Inflammatory macrophage treated with lipopolysaccharide for 4 hours (primary cell): ENCODE results near the gene HOXA11.

Source experiments
- DNase-seq: peaks from one replicate; pipeline ENCODE4 v3.0.0-alpha.2; 2020

Gene HOXA11

DNA sequence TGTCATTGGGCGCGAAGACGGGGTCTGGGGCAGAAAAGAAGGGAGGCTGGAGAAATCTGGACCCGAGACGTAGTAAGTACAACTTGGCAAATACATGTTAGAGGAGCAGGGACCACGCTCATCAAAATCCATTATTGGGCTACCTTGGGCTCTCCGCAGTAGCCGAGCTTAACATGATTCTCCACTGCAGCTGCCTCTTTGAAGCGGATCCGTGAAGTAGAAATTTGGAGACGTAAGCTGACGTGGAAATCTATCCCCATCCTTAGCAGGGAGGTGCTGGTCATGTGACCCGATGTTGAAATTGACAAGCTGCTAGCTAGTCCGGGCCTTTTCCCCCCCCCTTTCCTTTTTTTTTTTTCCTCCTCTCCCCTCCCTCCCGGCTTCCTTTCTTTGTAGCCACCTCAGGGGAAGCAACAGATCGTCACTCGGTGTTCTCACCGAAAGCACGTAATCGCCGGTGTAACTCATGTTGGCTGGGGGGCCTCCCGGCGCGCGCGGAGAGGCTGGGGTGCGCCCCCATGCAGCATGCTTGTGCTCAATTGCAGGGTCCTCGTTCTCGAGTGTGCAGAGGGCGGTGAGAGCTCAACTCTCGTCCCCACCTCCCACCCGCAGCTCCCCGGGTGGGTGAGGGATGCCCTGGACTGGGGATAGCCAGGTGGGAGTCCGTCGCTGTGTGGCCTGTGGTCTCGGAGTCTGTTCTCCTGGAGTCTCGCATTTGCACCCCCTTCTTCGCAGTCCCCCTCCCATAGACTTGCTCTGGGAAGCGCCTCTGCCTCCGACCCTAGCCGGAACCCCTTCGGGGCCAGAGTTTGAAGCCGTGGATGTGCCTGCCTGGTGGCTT, at the start of gene HOXA11:
Gene HOXA11 (minus strand): TSS at position 220 of the 841 bp plus-strand sequence. CDS start 88 bp downstream, at position 132.
- peak; percentile 46 for DNase-seq

- DNase-seq = no peak
Measured at GRCh38 chr7:27229448-27229847, 44.4 kb upstream of the HOXA11 start.

GRCh38 chr7:27224983-27225934, 40.2 kb upstream of the HOXA11 start:
- no peak for DNase-seq

GRCh38 chr7:27223941-27224575, 39.0 kb upstream of the HOXA11 start:
- no peak for DNase-seq

- DNase-seq = no peak
Measured at GRCh38 chr7:27221201-27221797, 36.3 kb upstream of the HOXA11 start.

GRCh38 chr7:27220440-27220955, 35.5 kb upstream of the HOXA11 start:
- DNase-seq = no peak

DNA sequence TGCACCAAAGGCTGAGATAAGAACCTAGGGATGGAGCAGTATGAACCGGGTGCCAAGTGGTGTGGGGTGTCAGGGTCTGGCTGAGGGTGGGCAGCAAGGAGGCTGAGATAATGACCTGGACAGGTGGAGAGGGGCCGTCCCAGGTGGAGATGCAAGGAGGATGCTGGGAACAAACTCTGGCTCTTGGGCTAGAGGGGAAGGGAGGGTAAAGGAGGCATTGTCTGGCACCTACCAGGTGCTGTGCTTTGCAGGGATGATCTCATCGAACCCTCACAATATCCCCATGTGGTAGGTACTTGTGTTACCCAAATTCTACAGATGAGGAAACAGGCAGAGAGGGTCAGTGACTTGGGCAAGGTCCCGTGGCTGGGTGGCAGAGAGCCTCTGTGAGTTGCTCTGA, 34.8 kb upstream of the HOXA11 start:
- no peak for DNase-seq

DNA sequence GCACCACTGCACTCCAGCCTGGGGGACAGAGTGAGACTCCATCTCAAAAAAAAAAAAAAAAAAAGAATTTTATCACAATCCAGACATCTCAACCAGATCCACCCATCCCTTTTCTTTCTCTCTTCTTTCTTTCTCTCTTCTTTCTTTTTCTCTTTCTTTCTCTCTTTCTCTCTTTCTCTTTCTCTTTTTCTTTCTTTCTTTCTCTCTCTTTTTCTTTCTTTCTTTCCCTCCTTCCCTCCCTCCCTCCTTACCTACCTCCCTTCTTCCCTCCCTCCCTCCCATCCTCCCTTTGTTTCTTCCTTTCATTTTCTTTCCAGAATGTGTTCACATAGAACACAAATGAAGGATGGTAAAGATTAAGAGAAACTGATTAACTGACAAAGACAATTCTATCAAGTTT, 32.9 kb upstream of the HOXA11 start:
- no peak for DNase-seq

- DNase-seq = no peak
Measured at GRCh38 chr7:27215356-27215755, 30.3 kb upstream of the HOXA11 start.

- DNase-seq = no peak
Measured at GRCh38 chr7:27214239-27214950, 29.4 kb upstream of the HOXA11 start.

GRCh38 chr7:27213433-27214238, 28.6 kb upstream of the HOXA11 start:
- no peak for DNase-seq

DNA sequence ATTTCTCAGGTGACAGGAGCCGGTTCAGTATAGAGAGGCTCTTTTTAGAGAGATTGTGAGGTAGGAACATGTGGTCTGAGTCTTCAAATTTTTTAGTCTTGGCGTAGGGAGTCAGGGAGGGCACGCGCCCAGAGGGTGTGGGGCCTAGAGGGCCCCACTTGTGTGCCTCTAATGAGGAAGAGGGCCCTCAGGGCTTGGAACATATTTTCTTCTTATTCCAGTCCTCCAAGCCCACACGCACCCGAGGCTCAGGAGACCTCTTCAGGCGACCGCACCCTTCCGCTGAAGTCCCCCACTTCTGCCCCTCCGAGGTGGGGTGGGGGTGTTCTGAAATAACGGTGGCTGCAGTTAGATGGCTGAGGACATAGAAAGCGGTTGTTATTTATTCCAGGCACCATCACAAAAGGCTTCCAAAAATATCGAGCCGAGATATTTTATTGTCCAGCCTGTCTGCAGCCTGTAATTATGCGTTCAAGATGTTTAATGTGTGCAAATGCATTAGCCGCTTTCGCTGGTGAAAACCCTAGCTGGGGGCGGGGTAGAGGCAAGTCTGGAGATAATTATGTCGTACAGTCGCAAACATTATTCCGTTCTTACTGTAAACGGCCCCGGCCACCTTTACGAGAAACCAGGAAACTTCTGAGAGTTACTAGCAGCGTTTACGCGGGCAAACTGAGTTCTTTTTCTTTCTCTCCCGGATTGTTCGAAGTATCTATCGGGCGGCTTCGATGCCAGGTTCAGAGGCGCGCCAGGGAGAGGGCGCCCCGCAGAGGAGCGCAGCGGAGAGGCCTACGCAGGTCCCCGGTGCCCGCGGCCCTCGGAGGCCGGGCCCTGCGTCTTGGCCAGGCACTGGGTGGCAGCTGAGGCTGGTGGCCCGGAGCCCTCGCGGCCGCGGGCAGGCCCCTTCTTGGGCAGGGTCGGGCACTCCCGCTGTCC, 27.7 kb upstream of the HOXA11 start:
- no peak for DNase-seq

- DNase-seq = no peak
Measured at GRCh38 chr7:27211764-27212204, 26.8 kb upstream of the HOXA11 start.

GRCh38 chr7:27211084-27211446, 26.0 kb upstream of the HOXA11 start:
- DNase-seq = no peak

GRCh38 chr7:27210441-27211083, 25.5 kb upstream of the HOXA11 start:
- peak; percentile 50 for DNase-seq

GRCh38 chr7:27209933-27210440, 25.0 kb upstream of the HOXA11 start:
- DNase-seq = no peak

- DNase-seq = no peak
Measured at GRCh38 chr7:27208998-27209397, 24.0 kb upstream of the HOXA11 start.

DNA sequence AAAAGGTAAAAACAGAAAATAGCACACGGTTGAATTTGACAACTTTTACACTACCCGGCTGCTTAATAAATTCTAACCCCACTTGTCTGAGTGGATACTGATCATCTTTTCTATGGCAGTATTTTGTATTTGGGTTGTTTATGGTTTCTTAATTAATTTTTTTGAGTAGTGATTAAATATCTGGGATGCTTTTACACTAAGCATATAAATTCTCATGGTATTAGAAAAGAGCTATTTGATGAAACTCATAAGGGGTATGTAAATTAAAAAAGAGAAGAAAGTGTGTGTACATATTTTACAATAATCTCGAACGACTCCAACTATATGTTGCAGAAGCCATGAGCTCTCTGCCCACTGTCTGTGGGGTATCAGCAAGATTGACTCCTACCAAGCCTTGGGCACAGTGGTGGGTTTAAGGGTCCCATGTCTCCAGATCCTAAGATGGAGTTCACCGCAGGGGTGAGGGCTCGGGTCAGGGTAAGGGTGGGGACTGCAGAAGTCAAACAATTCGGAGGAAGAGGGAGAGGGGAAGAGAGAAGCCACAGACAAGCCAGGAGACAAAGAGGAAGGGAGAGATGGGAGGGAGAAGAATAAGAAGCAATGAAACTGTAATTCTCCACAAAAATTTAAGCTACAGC, 22.4 kb upstream of the HOXA11 start:
- no peak for DNase-seq
